HepG2 (cell line): Measurements from ENCODE around the gene TNFAIP6.

Experiments used
- ATF3 ChIP-seq: sonication (generic); formaldehyde crosslinking; IDR thresholded peaks from 2 replicates; pipeline ENCODE4 v1.4.0; 2020; ENCODE audit warnings: missing genetic modification reagents
- CTCF ChIP-seq: sonication (generic); formaldehyde crosslinking; IDR thresholded peaks from 2 replicates; pipeline ENCODE4 v1.5.0; 2020; ENCODE audit warnings: mild to moderate bottlenecking, missing genetic modification reagents, moderate library complexity
- FOSL2 ChIP-seq: sonication (generic); formaldehyde crosslinking; IDR thresholded peaks from 2 replicates; pipeline ENCODE4 v1.4.0; 2020; ENCODE audit warnings: missing genetic modification reagents
- HINFP ChIP-seq: sonication (generic); formaldehyde crosslinking; IDR thresholded peaks from 2 replicates; pipeline ENCODE4 v1.4.0; 2020; ENCODE audit warnings: low read depth, mild to moderate bottlenecking, missing genetic modification reagents
- KAT7 ChIP-seq: IDR thresholded peaks from 2 replicates; pipeline ENCODE4 v1.6.1; 2018; ENCODE audit warnings: borderline replicate concordance, missing compliant biosample characterization
- POLR2A ChIP-seq, 2 experiments: IDR thresholded peaks; 2 replicates each; pipeline ENCODE4 v1.6.1; 2011; ENCODE audit warnings: low read depth in 2 of 2, low read length in 2 of 2, mild to moderate bottlenecking in 1 of 2, moderate library complexity in 1 of 2; ENCODE audit not compliant: insufficient read depth in 1 of 2
- SIN3A ChIP-seq: IDR thresholded peaks from 2 replicates; pipeline ENCODE4 v1.6.1; 2011; ENCODE audit warnings: low read depth, mild to moderate bottlenecking, control low read depth, low read length, borderline replicate concordance
- ZZZ3 ChIP-seq: sonication (generic); formaldehyde crosslinking; IDR thresholded peaks from 2 replicates; pipeline ENCODE4 v1.4.0; 2020; ENCODE audit warnings: missing genetic modification reagents, mild to moderate bottlenecking, borderline replicate concordance

- no peak for TF ChIP-seq KAT7 (CRISPR knock-in tag)
- TF ChIP-seq CTCF = no peak
- TF ChIP-seq ATF3 (CRISPR knock-in tag) = no peak
- TF ChIP-seq FOSL2 (CRISPR knock-in tag) = no peak
- TF ChIP-seq HINFP (CRISPR knock-in tag) = no peak
- TF ChIP-seq POLR2A (IDR thresholded peaks at IDR 0.05; ENCODE audit: insufficient read depth in 1 of 2, low read depth in 2 of 2, low read length in 2 of 2) = no peak
- no peak for TF ChIP-seq ZZZ3
- no peak for TF ChIP-seq SIN3A
Observed at GRCh38 chr2:151380580-151381235, 23.3 kb downstream of the TNFAIP6 start.
